A673 (cell line): Measurements from ENCODE around the gene COX7B. TPM values are rescaled to one million over a fixed set of nuclear protein-coding genes. Genes with fewer than 3 reads are reported as not detected.

Experiments
- BruUV-seq: library from RNA; stranded (reverse); fragments of 400-500 nt; replicated peaks from 2 replicates; lab custom pipeline; 2021; lab: Mats Ljungman, UMichigan
- CTCF ChIA-PET: fragments of 300-600 bp; sonication (Branson Sonifier 250); formaldehyde crosslinking; loops from one replicate; lab custom pipeline; 2022; ENCODE audit warnings: antibody characterized with exemption; lab: Charles Lee
- POLR2A ChIA-PET: fragments of 300-600 bp; sonication (Branson Sonifier 250); formaldehyde crosslinking; loops from one replicate; lab custom pipeline; 2022; ENCODE audit warnings: antibody characterized with exemption; ENCODE audit not compliant: low non-redundant PET; lab: Charles Lee
- DNase-seq: peaks from one replicate; pipeline ENCODE4 v3.0.0-alpha.2; 2015; ENCODE audit warnings: low spot score
- H3K27ac ChIP-seq: fragments of 200-600 bp; sonication (generic); 2 replicates; pipeline ENCODE4 v1.5.1; 2016; ENCODE audit warnings: mixed run types, low read depth, mild to moderate bottlenecking, mixed read lengths, antibody characterized with exemption, low read length; ENCODE audit not compliant: poor library complexity, severe bottlenecking
- H3K27me3 ChIP-seq: fragments of 200-600 bp; sonication (generic); replicated peaks from 2 replicates; pipeline ENCODE4 v1.6.1; 2017; ENCODE audit warnings: mixed run types, low read depth, mild to moderate bottlenecking, mixed read lengths, antibody characterized with exemption, low read length; ENCODE audit not compliant: insufficient read depth, poor library complexity
- H3K36me3 ChIP-seq: fragments of 200-600 bp; sonication (generic); 2 replicates; pipeline ENCODE4 v1.6.1; 2016; ENCODE audit warnings: mixed run types, mild to moderate bottlenecking, mixed read lengths, antibody characterized with exemption, low read length; ENCODE audit not compliant: insufficient read depth, poor library complexity, severe bottlenecking
- H3K4me1 ChIP-seq: fragments of 200-600 bp; sonication (generic); 2 replicates; pipeline ENCODE4 v1.6.1; 2017; ENCODE audit warnings: mixed run types, mild to moderate bottlenecking, mixed read lengths, antibody characterized with exemption, low read length; ENCODE audit not compliant: insufficient read depth, poor library complexity, severe bottlenecking
- H3K4me3 ChIP-seq: fragments of 200-600 bp; sonication (generic); 2 replicates; pipeline ENCODE4 v1.5.1; 2016; ENCODE audit warnings: low read depth, mixed run types, mild to moderate bottlenecking, mixed read lengths, low read length; ENCODE audit not compliant: poor library complexity, severe bottlenecking
- H3K9me3 ChIP-seq: fragments of 200-600 bp; sonication (generic); 2 replicates; pipeline ENCODE4 v1.6.1; 2016; ENCODE audit warnings: mixed run types, low read depth, mild to moderate bottlenecking, mixed read lengths, antibody characterized with exemption, low read length; ENCODE audit not compliant: poor library complexity, severe bottlenecking
- CTCF ChIP-seq: fragments of 300-800, 200-600 bp; sonication (generic); conservative IDR thresholded peaks from 2 replicates; pipeline ENCODE4 v1.5.1; 2017; ENCODE audit warnings: low read depth, mild to moderate bottlenecking, antibody characterized with exemption, low read length, moderate library complexity, mixed read lengths
- EZH2 ChIP-seq: fragments of 200-600 bp; sonication (generic); IDR thresholded peaks from 2 replicates; pipeline ENCODE4 v1.6.1; 2017; ENCODE audit warnings: borderline replicate concordance, low read depth, mild to moderate bottlenecking, mixed read lengths, antibody characterized with exemption, low read length; ENCODE audit not compliant: poor library complexity, severe bottlenecking
- intact Hi-C: fragments of 100-400 bp; cut with micrococcal nuclease; formaldehyde crosslinking; loops from one replicate; pipeline ENCODE4 v1.10.0; 2022; ENCODE audit not compliant: unreplicated experiment
- total RNA-seq: library from RNA; stranded (reverse); gene quantifications from 2 replicates; pipeline ENCODE4 v1.2.3, GENCODE V29; 2021

COX7B gene
- total RNA-seq, 1 experiment from 2014 or later: 432 TPM

GRCh38 chrX:77935886-77936285, 36.6 kb downstream of the COX7B start:
- Histone ChIP-seq H3K9me3 (no peaks in the 10 kb centered on the region), H3K4me1 (peaks cover 3% of the 10 kb centered on the region), H3K4me3 (no peak overlapping the region), H3K27me3 (no peaks in the 10 kb centered on the region), H3K36me3 (no peaks in the 10 kb centered on the region), H3K27ac (no peak overlapping the region)
- ChIA-PET CTCF (no interaction called here), POLR2A (no interaction called here)
- intact Hi-C loops: no loop called here
- TF ChIP-seq CTCF (no peak), EZH2 (no peak)
- no peak for DNase-seq
- BruUV-seq: no TSS peak

- no peak for DNase-seq
- no TSS peak for BruUV-seq
- no peak overlapping the region for H3K27ac ChIP-seq
Measured at GRCh38 chrX:77936299-77936698, 37.0 kb downstream of the COX7B start.

GRCh38 chrX:77937291-77937690, 38.0 kb downstream of the COX7B start:
- H3K27ac ChIP-seq: no peak overlapping the region
- TF ChIP-seq CTCF: no peak
- no peak for TF ChIP-seq EZH2

More at GRCh38 chrX:77936299-77936698, 37.0 kb downstream of the COX7B start:
- TF ChIP-seq CTCF (no peak), EZH2 (no peak)
- no peaks in the 10 kb centered on the region for H3K27me3 ChIP-seq
- POLR2A ChIA-PET: no interaction called here
- peaks cover 3% of the 10 kb centered on the region for H3K4me1 ChIP-seq
- no peak overlapping the region for H3K4me3 ChIP-seq
- intact Hi-C loops: no loop called here
- no peaks in the 10 kb centered on the region for H3K9me3 ChIP-seq
- CTCF ChIA-PET: no interaction called here
- no peaks in the 10 kb centered on the region for H3K36me3 ChIP-seq

More at GRCh38 chrX:77937291-77937690, 38.0 kb downstream of the COX7B start:
- Histone ChIP-seq H3K27me3 (no peaks in the 10 kb centered on the region), H3K36me3 (no peaks in the 10 kb centered on the region), H3K4me3 (no peak overlapping the region), H3K4me1 (peaks cover 3% of the 10 kb centered on the region), H3K9me3 (no peaks in the 10 kb centered on the region)
- DNase-seq: no peak
- intact Hi-C loops: no loop called here
- ChIA-PET POLR2A (no interaction called here), CTCF (no interaction called here)
- no TSS peak for BruUV-seq
